GM12874 (cell line): ENCODE results near the gene FAM114A1.

ENCODE experiments used
- TF ChIP-seq, protein P1 (sequence below): IDR thresholded peaks from 2 replicates; pipeline ENCODE4 v1.5.1; 2011; ENCODE audit warnings: low read depth, mild to moderate bottlenecking, control low read depth, low read length, moderate library complexity; ENCODE audit not compliant: insufficient read depth

The FAM114A1 gene

DNA sequence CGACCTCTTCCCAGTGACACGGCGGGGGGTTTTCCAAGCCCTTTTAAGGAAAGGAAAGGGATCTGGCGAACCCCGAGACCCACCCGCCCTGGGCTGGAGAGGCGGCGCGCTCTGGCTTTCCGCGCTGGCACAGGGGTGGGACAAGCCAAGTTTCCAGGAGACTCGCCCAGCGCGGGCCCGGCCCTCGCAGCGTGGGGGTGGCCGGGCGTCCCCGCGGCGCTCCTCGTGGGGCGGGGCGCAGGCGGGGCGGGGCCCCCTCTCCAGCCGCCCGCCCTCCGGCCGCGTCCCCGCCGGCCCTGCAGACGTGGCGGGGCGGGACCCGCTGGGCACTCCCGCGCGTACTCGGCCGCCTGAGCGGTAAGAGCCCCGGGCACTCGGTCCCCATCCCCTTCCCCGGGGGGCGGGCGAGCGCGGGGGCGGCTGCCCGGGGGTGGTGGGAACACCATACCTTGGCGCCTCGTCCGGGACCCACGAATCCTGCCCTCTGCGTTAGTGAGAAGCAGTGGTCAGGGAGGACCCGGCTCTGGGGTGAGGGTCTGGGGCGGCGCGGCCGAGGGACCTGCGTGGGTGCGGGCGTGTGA lies at the start of gene FAM114A1:
Gene FAM114A1 (plus strand): TSS at position 329 of the 581 bp plus-strand sequence. CDS start 10,273 bp downstream, outside the sequence.
- TF ChIP-seq, protein P1, sequence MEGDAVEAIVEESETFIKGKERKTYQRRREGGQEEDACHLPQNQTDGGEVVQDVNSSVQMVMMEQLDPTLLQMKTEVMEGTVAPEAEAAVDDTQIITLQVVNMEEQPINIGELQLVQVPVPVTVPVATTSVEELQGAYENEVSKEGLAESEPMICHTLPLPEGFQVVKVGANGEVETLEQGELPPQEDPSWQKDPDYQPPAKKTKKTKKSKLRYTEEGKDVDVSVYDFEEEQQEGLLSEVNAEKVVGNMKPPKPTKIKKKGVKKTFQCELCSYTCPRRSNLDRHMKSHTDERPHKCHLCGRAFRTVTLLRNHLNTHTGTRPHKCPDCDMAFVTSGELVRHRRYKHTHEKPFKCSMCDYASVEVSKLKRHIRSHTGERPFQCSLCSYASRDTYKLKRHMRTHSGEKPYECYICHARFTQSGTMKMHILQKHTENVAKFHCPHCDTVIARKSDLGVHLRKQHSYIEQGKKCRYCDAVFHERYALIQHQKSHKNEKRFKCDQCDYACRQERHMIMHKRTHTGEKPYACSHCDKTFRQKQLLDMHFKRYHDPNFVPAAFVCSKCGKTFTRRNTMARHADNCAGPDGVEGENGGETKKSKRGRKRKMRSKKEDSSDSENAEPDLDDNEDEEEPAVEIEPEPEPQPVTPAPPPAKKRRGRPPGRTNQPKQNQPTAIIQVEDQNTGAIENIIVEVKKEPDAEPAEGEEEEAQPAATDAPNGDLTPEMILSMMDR, result no peak

DNA sequence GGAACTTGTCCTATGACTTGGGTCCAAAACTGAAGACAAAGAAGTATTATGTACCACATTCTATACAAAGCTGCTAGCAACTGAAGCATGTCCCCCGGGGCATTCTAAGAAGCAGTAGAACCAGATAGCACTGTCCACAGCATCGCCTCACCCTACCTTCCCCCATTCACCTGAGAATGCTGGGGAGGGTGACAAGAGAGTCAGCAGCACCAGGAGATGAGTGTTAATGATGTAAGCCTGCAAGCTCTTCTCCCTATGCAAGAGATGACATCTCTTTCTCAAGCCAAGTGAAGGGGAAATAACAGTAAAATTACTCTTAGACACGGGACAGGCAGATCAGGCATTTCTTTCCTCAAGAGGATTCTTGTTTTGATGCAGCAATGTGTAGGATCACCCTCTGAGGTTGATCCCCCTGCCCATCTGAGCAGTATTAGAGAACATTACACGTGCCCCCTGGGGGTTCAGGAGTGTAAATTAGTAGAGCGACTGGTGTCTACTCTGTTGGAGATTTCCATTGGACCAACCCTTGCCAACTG lies 49.1 kb upstream of the FAM114A1 start:
- TF ChIP-seq, protein P1, result no peak

DNA sequence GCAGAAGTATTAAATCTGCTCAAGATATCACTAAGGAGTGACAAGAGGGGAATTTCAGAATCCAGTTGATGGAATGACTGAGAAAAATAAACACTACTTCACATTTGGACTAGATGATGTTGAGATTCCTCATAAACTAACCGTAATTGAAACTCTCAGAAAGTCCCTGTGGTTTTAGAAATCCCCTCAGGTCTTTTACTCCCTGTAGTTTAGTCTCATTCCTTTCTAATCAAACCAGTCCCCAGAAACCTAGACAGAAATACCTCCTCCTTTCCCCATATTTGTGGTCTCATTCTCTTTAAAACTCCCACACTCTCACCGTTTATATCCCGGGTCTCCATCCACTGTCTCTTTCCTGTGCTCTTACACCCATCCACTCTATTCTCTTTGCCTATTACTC lies 48.0 kb upstream of the FAM114A1 start:
- TF ChIP-seq, protein P1, result no peak

DNA sequence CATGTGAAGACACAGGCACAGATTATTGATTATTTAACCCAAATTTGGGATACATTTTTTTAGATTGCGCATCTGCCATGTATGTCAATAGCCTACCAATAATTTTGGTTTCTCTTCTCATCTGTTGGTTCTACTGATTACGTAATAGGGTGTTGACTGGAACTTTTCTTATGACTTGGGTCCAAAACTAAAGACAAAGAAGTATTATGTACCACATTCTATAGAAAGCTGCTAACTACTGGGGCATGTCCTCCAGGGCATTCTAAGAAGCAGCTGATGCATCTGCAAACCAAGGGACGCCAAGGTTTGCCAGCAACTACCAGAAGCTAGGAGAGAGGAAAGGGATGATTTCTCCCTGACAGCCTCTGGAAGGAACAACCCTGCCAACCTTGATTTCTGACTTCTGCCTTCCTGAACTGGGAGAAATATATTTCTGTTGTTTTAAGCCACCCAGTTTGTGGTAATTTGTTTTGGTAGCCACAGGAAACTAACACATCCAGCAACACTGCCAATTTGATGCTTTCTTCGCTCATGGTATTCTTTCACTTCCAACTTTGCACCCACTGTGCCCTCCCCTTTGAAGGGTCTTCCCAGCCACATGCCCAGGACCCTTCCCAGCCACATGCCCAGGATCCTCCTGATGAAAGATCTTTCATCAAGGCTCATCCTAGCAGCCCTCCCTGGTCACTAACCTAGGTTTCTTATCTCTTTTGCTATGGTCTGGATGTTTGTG lies 47.1 kb upstream of the FAM114A1 start:
- TF ChIP-seq, protein P1, result no peak

DNA sequence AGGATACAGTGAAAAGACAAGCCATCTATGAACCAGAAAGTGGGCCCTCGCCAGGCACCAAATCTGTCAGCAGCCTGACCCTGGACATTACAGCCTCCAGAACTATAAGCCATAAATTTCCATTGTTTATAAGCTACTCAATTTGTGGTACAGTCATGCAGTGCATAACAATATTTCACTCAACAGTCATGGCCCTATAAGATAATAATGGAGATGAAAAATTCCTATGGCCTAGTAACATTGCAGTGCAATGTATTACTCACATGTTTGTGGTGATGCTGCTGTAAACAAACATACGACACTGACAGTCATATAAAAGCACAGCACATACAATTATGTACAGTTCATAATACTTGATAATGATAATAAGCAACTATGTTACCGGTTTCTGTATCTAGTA lies 45.9 kb upstream of the FAM114A1 start:
- TF ChIP-seq, protein P1, result no peak

DNA sequence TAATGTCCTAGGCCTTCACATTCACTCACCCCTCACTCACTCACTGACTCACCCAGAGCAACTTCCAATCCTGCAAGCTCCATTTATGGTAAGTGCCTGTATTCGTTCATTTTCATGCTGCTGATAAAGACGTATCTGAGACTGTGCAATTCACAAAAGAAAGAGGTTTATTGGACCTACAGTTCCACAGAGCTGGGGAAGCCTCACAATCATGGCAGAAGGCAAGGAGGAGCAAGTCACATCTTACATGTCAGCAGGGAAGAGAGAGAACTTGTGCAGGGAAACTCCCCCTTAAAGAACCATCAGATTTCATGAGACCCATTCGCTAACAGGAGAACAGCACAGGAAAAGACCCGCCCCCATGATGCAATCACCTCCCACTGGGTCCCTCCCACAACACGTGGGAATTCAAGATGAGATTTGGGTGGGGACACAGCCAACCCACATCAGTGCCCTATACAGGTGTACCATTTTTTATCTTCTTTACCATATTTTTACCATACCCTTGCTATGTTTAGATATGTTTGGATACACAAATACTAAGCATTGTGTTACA lies 44.8 kb upstream of the FAM114A1 start:
- TF ChIP-seq, protein P1, result no peak

DNA sequence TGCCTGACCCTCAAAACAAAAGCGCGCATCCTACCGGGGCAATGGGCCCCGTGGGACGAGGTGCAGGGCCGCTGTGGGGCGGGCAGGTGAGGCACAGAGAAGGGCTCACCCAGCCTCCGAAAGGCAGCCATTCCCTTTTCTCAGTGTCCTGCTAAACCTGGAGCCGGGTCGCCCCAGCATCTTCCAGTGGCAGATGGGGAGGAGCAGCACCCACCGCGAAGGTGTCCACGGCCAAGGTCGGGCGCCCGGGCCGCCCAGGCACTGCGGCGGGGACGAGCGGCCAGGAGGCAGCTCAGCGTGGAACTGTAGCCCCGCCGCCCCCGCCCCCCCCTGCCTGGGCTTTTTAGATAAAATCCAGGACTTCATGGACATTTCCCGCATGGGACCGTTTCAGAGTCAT lies 43.8 kb upstream of the FAM114A1 start:
- TF ChIP-seq, protein P1, result no peak
